ENCODE results near the gene KIF3C. TPM values are rescaled to one million over a fixed set of nuclear protein-coding genes. Genes with fewer than 3 reads are reported as not detected.
"Not testable (repeated sequence)": the region's sequence is repeated elsewhere in the genome, so short reads cannot be mapped to it uniquely, and the experiment has no call there.

KIF3C gene
- total RNA-seq, 1 donor from 2014 or later, result 78.1 TPM

- Mint-ChIP-seq H3K4me3 (ENCODE audit: unreplicated experiment) (no peak overlapping the region), H3K4me1 (ENCODE audit: unreplicated experiment) (peaks cover 3% of the 10 kb centered on the region), H3K9me3 (ENCODE audit: unreplicated experiment) (no peaks in the 10 kb centered on the region), H3K27me3 (ENCODE audit: unreplicated experiment) (peaks cover 3% of the 10 kb centered on the region), H3K27ac (ENCODE audit: unreplicated experiment) (no peak overlapping the region), H3K36me3 (ENCODE audit: low read depth, unreplicated experiment) (no peaks in the 10 kb centered on the region)
- DNase-seq (ENCODE audit: low spot score), result no peak
- TF ChIP-seq, protein P1, sequence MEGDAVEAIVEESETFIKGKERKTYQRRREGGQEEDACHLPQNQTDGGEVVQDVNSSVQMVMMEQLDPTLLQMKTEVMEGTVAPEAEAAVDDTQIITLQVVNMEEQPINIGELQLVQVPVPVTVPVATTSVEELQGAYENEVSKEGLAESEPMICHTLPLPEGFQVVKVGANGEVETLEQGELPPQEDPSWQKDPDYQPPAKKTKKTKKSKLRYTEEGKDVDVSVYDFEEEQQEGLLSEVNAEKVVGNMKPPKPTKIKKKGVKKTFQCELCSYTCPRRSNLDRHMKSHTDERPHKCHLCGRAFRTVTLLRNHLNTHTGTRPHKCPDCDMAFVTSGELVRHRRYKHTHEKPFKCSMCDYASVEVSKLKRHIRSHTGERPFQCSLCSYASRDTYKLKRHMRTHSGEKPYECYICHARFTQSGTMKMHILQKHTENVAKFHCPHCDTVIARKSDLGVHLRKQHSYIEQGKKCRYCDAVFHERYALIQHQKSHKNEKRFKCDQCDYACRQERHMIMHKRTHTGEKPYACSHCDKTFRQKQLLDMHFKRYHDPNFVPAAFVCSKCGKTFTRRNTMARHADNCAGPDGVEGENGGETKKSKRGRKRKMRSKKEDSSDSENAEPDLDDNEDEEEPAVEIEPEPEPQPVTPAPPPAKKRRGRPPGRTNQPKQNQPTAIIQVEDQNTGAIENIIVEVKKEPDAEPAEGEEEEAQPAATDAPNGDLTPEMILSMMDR (IDR thresholded peaks at IDR 0.05; ENCODE audit: unreplicated experiment), result no peak
These were observed 36.1 kb upstream of the KIF3C start for GRCh38 chr2:26018184-26019055.

- Mint-ChIP-seq H3K27me3 (ENCODE audit: unreplicated experiment) (peaks cover 3% of the 10 kb centered on the region), H3K27ac (ENCODE audit: unreplicated experiment) (no peak overlapping the region), H3K4me1 (ENCODE audit: unreplicated experiment) (peaks cover 3% of the 10 kb centered on the region), H3K9me3 (ENCODE audit: unreplicated experiment) (no peaks in the 10 kb centered on the region), H3K4me3 (ENCODE audit: unreplicated experiment) (no peak overlapping the region), H3K36me3 (ENCODE audit: low read depth, unreplicated experiment) (no peaks in the 10 kb centered on the region)
- DNase-seq (ENCODE audit: low spot score), result no peak
- TF ChIP-seq, protein P1 (IDR thresholded peaks at IDR 0.05; ENCODE audit: unreplicated experiment), result no peak
These were observed 35.3 kb upstream of the KIF3C start for GRCh38 chr2:26017464-26018183.

DNA sequence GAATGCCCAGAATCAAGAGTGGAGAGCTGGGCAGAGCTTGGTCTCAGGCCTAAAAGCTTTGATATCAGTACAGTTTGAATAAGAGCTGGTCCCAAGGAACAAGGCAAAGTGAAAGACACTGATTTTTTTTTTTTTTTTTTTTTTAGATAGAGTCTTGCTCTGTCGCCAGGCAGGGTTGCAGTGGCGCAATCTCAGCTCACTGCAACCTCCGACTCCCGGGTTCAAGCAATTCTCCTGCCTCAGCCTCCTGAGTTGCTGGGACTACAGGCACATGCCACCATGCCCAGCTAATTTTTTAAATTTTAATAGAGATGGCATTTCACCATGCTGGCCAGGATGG, 34.4 kb upstream of the KIF3C start:
- not testable (repeated sequence) for H3K27me3 Mint-ChIP-seq (ENCODE audit: unreplicated experiment); H3K4me3 Mint-ChIP-seq (ENCODE audit: unreplicated experiment); H3K27ac Mint-ChIP-seq (ENCODE audit: unreplicated experiment); H3K36me3 Mint-ChIP-seq (ENCODE audit: low read depth, unreplicated experiment); H3K9me3 Mint-ChIP-seq (ENCODE audit: unreplicated experiment); H3K4me1 Mint-ChIP-seq (ENCODE audit: unreplicated experiment); DNase-seq (ENCODE audit: low spot score)

DNA sequence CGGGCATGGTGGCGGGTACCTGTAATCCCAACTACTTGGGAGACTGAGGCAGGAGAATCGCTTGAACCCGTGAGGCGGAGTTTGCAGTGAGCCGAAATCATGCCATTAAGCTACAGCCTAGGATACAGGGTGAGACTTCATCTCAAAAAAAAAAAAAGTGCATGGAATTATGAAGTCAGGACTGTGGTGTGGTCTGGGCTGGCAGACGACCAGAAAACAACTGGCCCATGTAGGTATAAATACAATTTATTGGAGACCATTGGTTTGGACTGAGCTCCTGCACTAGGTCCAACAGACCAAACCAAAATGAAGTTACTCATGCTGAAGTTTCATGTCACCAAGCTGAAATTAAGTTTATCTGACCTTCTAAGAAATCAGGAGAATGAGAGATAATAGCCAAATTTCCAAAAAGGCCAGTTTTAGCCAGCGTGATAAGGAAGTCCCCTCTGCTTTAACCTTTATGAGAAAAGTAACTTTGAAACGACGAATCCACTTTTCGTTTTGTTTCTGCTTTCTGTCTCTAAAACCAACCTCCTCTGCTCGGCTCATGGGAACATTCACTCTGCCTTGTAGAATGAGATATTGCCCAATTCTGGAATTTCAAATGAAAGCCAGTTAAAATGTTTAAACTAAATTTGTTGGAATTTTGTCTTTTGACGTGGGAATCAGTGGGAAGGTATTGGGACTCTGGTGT, 33.9 kb upstream of the KIF3C start:
- DNase-seq (ENCODE audit: low spot score), result no peak
- TF ChIP-seq, protein P1 (IDR thresholded peaks at IDR 0.05; ENCODE audit: unreplicated experiment), result no peak
- peaks cover 7% of the 10 kb centered on the region for H3K4me1 Mint-ChIP-seq (ENCODE audit: unreplicated experiment)
- H3K27ac Mint-ChIP-seq (ENCODE audit: unreplicated experiment), result no peak overlapping the region
- no peaks in the 10 kb centered on the region for H3K36me3 Mint-ChIP-seq (ENCODE audit: low read depth, unreplicated experiment)
- H3K4me3 Mint-ChIP-seq (ENCODE audit: unreplicated experiment), result no peak overlapping the region
- peaks cover 4% of the 10 kb centered on the region for H3K27me3 Mint-ChIP-seq (ENCODE audit: unreplicated experiment)
- no peaks in the 10 kb centered on the region for H3K9me3 Mint-ChIP-seq (ENCODE audit: unreplicated experiment)

DNA sequence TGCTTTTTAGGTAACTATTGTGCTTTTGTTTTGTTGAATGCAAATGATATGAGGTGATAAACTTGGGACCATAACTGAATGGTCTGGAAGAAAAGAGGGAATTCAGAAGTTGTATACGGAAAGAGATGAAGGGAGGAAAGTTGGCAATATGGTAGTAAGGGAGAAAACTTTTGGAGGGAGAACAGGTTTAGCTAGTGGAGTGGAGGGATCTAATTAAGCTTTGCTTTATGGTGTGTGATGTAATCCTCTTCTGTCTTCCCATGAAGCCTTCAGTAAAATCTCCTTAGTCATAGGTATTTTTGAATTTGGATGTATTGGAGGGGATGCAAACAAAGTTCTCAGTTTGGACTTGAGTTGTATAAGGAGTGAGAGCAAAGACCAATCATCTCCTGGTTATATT, 31.4 kb upstream of the KIF3C start:
- H3K9me3 Mint-ChIP-seq (ENCODE audit: unreplicated experiment), result no peaks in the 10 kb centered on the region
- DNase-seq (ENCODE audit: low spot score), result no peak
- H3K27me3 Mint-ChIP-seq (ENCODE audit: unreplicated experiment), result peaks cover 3% of the 10 kb centered on the region
- TF ChIP-seq, protein P1 (IDR thresholded peaks at IDR 0.05; ENCODE audit: unreplicated experiment), result no peak
- H3K36me3 Mint-ChIP-seq (ENCODE audit: low read depth, unreplicated experiment), result peaks cover 5% of the 10 kb centered on the region
- peaks cover 10% of the 10 kb centered on the region for H3K4me1 Mint-ChIP-seq (ENCODE audit: unreplicated experiment)
- H3K4me3 Mint-ChIP-seq (ENCODE audit: unreplicated experiment), result no peak overlapping the region
- H3K27ac Mint-ChIP-seq (ENCODE audit: unreplicated experiment), result no peak overlapping the region
